Activated CD8-positive, alpha-beta memory T cell treated with anti-CD3 and anti-CD28 coated beads, Interleukin-2, amount 50 U/mL, for 1 hour (primary cell): ENCODE measurements around the gene XKR3.
"Not testable (repeated sequence)": the region's sequence is repeated elsewhere in the genome, so short reads cannot be mapped to it uniquely, and the experiment has no call there.

Experiments used
- DNase-seq: peaks from one replicate; pipeline ENCODE4 v3.0.0-alpha.2; 2020; ENCODE audit errors: extremely low read depth

Gene XKR3

DNA sequence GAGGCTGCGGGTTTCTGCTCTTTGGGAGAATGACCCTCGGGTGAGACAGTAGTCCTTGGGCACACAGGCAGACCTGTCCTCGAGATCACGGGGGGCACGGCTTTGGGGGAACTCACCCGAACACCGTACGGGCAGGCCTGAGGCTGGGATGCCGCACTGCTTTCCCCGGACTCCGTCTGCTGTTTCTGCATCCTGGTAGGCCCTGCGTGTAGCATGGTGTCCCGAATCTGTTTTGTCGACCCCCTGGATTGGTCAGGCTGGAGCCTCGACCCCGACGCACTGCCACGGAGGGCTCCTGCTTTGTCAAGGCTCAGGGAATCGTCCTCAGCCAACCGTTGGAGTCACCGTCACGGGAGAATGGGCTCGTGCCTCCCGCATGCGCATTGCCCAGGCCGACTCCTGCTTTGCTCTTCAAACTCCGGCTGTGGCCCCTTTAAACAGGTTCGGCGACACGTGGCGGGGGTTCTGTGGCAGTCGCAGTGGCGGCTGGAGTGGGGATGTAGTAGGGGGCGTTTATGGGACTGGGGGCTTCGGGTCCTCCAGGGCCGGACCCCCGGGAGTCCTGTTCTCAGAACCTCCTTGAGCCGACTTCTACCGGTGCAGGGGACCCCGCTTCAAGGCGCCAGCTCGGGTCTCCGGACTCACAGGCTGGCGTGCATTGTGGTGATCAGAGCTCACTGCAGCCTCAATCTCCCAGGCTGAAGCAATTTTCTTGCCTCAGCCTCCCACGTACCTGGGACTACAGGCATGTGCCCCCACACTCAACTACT lies 76.9 kb downstream of the XKR3 start:
- not testable (repeated sequence) for DNase-seq

DNA sequence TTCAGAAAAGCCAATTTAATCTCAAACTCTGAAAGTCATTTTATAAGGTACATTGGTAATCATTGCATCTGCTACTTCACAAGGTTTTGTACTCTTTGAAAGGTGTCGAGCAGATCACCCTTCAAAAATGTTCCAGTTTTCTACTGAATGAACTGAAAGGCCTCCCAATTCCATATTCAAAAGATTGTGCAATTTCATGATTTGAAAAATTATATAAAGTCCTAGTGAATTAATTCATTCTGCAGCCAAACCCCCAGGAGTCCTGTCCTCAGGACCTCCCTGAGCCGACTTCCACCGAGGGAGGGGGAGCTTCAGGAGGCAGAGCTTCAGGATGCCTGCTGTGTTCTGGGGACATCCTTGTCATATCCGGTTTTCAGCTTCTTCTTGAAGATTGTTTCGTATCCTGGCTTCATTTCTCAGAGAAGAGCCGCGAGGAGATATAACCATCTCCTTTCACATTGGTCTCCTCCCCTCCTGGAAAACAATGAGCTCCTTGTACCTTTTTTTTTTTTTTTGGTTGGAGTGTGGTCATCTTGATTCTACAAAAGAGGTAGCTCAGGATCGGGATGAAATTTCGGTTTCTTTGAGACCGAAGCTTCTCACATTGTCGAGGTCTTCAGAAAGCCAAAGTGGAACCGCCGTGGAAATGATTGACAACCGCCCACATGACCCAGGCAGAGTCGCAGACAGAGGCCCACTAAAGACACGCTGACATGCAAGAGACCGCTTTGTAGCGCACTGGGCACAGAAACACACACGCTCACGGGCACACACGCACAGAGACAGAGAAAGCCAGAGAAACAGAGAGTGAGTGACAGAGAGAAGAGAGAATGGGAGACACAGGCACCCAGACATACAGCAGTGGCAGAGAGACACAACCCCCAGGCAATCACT lies 77.7 kb downstream of the XKR3 start:
- not testable (repeated sequence) for DNase-seq

DNA sequence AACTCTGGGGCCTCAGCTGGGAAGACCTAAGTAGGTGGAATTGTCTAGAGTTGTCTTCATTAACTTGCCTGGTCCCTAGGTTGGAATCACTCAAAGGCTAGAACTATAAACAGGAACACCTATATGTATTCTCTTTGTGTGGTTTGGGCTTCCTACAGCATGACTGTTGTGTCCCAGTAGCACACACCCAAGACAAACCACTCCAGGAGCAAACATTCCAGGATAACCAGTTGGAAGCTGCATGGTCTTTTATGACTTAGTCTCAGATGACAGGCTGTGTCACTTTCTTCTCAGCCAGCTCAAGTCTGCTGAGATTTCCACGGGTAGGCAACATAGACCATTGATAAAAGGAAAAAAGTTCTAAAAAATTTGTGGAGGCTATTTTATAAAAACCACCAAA lies 90.9 kb downstream of the XKR3 start:
- not testable (repeated sequence) for DNase-seq
